NCI-H128 (cell line): ENCODE results near the gene SORCS1.

Experiments
- DNase-seq: peaks from one replicate; lab custom pipeline; 2025; ENCODE audit not compliant: unreplicated experiment; lab: John Stamatoyannopoulos, UW

The SORCS1 gene

GRCh38 chr10:106557951-106558733 is 606.4 kb downstream of the SORCS1 start:
- DNase-seq: no peak

DNA sequence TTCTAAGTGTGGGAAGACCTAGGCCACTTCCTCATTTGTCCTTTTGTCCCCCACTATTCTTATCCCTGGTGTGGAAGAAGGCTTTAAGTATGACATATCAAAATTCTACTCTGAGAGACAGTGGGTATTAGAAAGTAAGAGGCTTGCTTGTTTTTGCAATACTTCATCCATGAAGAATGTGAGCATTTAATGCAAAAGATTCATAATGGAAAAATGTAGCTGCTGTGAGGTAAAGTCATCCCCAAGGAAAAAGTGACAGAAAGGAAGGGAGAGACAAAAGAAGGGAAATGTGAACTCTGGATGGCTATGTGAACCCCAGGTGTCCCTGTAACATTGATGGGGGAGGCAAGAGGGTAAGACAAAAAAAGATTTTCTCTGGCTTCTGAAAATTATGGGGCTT is 607.5 kb downstream of the SORCS1 start:
- no peak for DNase-seq

- DNase-seq: no peak
These were observed 608.9 kb downstream of the SORCS1 start for GRCh38 chr10:106555599-106555998.

DNA sequence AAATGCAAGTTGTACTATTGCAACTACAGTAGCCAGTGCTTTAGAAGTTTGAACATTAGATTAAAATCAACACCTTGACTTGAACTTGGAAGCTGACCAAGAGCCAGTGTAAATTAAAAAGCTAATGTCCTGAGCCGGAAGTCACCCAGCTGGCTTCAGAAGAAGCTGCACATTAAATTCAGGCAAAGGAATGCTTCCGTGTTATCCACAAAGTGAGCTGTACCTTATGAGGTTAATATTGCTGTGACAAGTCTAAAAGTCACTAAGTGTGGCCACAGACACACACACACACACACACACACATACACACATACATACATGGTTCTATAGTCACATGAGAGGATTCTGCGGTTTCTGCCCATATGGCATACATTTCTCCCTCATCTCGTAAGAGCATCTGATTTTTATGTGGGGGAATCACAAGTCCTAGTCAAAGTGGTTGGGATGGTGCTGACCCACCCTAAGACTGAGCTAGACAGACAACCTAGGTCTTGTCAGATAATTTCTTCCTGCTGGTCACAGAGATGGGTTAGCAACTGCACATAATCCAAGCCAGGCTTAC is 612.9 kb downstream of the SORCS1 start:
- DNase-seq: no peak

DNA sequence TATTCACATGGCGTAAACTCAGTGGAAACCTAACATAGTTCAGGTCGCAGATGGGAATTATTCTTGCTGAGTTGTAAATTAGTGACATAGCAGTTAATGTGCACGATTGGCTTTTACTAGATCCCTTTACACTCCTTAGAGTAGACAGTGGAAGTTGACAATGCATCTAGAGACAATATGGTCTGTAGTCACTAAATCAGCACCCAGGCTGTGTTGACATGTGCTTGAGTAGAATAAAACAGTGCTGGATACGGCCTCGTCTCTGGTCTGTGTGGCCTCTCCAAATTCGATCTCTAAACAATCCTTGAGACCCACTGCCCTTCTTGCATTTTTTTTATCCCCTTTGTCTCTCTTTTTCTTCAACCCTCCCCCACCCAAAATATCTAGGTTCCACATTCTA is 615.7 kb downstream of the SORCS1 start:
- no peak for DNase-seq

- DNase-seq: no peak
These were observed 617.4 kb downstream of the SORCS1 start for GRCh38 chr10:106547047-106547635.

DNA sequence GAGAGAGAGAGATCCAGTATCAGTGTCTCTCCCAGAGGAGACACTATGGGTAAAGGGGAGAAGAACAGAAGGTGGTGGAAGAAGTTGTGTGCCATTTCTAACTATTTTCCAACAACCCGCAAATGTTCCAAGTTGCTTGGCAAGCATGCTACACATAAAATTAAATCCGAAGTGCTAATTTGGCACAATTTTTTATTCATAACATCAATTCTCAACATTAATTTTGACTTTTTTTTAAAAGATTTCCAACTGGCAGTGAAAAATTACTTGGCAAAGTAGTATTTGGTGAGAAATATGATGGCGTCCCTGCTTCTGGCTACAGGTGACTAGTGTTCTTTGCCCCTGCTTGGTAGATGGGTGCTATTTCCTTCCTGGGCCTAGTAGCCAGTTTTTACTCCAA is 622.0 kb downstream of the SORCS1 start:
- DNase-seq: no peak

- DNase-seq: no peak
These were observed 623.9 kb downstream of the SORCS1 start for GRCh38 chr10:106540645-106541044.

- no peak for DNase-seq
These were observed 626.6 kb downstream of the SORCS1 start for GRCh38 chr10:106537866-106538265.

DNA sequence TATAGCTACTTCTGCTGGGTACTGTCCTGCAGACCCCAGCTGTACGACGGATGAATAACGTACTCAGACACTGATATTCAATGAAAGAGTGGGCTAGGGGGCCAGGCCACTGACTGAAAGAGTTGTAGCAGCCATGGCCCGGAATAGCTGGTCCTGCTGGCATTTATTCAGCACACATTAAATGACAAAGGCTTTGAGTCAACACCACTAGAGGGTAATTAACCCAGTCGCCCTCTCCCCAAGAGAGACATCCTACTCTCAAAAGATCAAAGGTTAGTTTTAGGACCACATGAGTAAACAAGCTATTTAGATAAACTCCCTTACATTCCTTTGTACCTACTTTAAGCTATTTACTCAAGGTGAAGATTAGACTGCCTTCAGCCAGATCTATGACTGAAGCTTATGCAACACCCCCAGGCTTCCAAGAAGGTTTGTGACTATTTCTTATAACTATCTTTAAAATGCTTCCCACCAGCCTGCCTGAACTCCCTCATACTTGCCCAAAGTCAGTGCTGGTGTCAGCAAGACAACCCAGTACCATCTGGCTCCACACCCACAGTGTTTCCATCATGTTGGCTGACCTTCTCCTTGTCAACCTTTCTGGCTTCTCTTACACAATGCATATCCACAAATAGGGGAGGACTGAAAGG is 629.1 kb downstream of the SORCS1 start:
- no peak for DNase-seq

GRCh38 chr10:106534441-106534840 is 630.1 kb downstream of the SORCS1 start:
- no peak for DNase-seq

DNA sequence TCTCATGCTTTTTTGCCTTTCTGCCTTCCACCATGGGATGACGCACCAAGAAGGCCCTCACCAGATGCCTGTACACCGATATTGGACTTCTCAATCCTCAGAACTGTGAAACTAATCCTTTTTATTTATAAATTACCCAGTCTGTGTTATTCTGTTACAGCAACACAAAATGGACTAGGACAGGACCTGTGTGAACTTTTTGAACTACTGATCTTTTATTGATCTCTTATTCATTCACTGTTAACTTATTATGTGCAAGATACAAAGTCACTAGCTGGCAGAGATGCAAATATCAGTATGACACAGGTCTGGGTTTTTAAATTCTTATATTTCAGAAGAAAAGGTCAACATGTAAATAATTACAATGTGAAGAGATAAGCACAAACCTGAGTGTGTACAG is 635.8 kb downstream of the SORCS1 start:
- DNase-seq: no peak

- DNase-seq: no peak
These were observed 638.7 kb downstream of the SORCS1 start for GRCh38 chr10:106525835-106526234.
